AG04449 (cell line): ENCODE measurements around the gene STRN3.
"Not testable (repeated sequence)": the region's sequence is repeated elsewhere in the genome, so short reads cannot be mapped to it uniquely, and the experiment has no call there.

Experiments
- CTCF ChIA-PET: fragments of 350-600 bp; formaldehyde crosslinking; extraction: SDS; loops from one replicate; lab custom pipeline; 2021; ENCODE audit warnings: antibody characterized with exemption; lab: Yijun Ruan, JAX
- POLR2A ChIA-PET: fragments of 400-600, 350-600 bp; formaldehyde crosslinking; extraction: SDS; loops from one replicate; lab custom pipeline; 2020; ENCODE audit warnings: antibody characterized with exemption, inconsistent platforms; lab: Yijun Ruan, JAX
- DNase-seq: peaks from one replicate; pipeline ENCODE4 v3.0.0-alpha.2; 2010; ENCODE audit warnings: low read depth, low spot score
- H3K4me3 ChIP-seq: 2 replicates; pipeline ENCODE4 v1.5.1; 2011; ENCODE audit warnings: low read depth, mild to moderate bottlenecking, control low read depth, low read length
- TF ChIP-seq, protein P1 (sequence below): IDR thresholded peaks from one replicate; pipeline ENCODE4 v1.5.1; 2011; ENCODE audit warnings: mild to moderate bottlenecking, moderate library complexity, low read length, control low read depth, inconsistent platforms; ENCODE audit not compliant: insufficient read depth; ENCODE audit errors: missing control alignments

Gene STRN3

DNA sequence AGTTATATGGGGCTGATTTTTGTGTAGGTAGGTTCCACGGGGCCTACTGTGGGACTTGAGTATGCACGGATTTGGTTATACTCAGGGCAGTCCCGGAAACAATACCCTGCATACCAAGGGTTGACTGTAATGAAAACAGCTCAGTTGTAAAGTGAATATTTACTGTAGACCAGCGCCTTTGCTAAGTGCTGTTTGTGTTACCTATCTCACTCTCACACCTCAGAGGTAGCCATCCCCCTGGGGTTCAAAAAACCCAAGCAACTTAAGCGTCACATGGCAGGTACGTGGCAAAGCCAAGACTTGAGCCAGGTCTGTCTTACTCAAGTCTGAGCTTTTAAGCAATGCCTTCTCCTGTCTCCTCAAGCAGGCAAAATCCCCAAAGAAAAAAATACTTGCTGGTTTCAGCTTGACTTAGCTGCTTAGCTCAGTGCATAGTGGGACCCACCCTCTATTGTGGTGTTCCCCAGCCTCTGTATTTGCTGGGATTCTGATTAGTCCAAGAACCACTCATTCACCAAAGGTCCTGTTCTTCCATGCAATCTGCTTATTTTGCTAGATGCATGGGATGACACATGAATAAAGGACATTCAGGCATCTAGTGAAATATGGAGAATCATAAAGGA is 34.2 kb upstream of the STRN3 start:
- H3K4me3 ChIP-seq = no peak overlapping the region
- POLR2A ChIA-PET = interaction anchor here (0.9 kb wide), 1 partner anchor 34 kb away, joined by 5 read pairs; the partner anchor contains the start of gene STRN3
- CTCF ChIA-PET = interaction anchor here (0.9 to 1.2 kb wide), 3 partner anchors 22 to 34 kb away, joined by 3 to 4 read pairs (median 3); partner anchors contain the start of genes AP4S1 and STRN3
- DNase-seq = no peak
- TF ChIP-seq, protein P1, sequence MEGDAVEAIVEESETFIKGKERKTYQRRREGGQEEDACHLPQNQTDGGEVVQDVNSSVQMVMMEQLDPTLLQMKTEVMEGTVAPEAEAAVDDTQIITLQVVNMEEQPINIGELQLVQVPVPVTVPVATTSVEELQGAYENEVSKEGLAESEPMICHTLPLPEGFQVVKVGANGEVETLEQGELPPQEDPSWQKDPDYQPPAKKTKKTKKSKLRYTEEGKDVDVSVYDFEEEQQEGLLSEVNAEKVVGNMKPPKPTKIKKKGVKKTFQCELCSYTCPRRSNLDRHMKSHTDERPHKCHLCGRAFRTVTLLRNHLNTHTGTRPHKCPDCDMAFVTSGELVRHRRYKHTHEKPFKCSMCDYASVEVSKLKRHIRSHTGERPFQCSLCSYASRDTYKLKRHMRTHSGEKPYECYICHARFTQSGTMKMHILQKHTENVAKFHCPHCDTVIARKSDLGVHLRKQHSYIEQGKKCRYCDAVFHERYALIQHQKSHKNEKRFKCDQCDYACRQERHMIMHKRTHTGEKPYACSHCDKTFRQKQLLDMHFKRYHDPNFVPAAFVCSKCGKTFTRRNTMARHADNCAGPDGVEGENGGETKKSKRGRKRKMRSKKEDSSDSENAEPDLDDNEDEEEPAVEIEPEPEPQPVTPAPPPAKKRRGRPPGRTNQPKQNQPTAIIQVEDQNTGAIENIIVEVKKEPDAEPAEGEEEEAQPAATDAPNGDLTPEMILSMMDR = no peak

DNA sequence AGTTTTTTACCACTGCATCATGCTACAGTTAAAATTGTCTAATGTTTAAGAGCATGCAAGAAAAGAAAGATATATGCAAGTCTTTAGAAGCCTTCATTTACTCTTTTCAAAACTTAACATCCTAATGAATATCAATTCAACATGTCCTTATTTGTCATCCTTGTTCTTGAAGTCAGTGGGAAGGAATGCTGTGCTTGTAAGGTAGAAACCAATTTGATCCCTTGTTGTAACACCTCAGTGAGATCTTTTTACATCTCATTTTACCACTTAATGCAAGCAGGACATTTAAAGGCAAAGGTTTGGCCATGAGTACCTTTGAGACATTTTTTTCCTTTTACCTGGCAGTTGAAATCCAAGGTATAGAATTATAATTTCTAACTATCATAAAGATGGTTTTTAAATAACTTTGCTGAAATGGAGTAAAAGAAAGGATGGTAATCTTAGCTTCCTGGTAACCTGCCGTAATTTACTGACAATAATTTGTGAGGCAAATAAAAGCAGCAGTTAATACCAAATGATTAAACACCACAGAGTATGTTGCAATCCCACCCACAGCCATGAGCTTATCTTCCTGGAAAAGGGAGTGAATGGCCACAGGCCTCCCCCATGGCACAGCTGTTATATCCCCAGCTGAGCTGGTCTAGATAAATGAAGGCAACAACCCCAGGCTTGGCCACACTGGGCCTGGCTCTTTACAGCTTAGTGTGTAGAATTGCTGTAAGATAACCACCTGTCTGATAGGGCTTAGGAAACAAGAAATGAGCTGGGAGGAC is 33.2 kb upstream of the STRN3 start:
- DNase-seq = peak; percentile 44
- CTCF ChIA-PET = interaction anchor here (0.9 to 1.2 kb wide), 2 partner anchors 23 to 33 kb away, joined by 3 read pairs; partner anchors contain the start of genes AP4S1 and STRN3
- POLR2A ChIA-PET = interaction anchor here (0.9 kb wide), 1 partner anchor 33 kb away, joined by 5 read pairs; the partner anchor contains the start of gene STRN3

DNA sequence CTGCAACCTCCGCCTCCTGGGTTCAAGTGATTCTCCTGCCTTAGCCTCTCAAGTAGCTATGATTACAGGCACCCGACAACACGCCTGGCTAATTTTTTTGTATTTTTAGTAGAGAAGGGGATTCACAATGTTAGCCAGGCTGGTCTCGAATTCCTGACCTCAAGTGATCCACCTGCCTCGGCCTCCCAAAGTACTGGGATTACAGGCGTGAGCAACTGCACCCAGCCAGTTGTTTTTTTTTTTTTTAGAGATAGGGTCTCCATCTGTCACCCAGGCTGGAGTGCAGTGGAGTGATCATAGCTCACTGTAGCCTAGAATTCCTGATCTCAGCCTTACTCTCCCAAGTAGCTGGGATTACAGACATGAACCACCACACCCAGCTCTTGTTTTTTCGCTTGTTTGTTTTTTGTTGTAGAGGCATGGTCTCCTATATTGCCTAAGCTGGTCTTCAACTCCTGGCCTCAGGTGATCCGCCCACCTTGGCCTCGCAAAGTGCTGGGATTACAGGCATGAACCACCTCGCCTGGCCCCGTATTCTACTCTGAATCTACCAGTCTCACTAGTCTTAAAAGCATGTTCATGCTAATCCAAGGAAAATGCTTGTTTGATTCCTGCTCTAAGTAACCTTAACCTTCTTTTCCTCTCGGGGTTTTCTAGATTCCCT is 31.7 kb upstream of the STRN3 start:
- TF ChIP-seq, protein P1 = no peak
- POLR2A ChIA-PET = no interaction called here
- DNase-seq = no peak
- no peak overlapping the region for H3K4me3 ChIP-seq
- CTCF ChIA-PET = interaction anchor here (1.2 kb wide), 1 partner anchor 25 kb away, joined by 3 read pairs; no protein-coding TSS in a partner anchor

More for the DNA sequence above, 33.2 kb upstream of the STRN3 start:
- H3K4me3 ChIP-seq = no peak overlapping the region
- TF ChIP-seq, protein P1 = no peak

DNA sequence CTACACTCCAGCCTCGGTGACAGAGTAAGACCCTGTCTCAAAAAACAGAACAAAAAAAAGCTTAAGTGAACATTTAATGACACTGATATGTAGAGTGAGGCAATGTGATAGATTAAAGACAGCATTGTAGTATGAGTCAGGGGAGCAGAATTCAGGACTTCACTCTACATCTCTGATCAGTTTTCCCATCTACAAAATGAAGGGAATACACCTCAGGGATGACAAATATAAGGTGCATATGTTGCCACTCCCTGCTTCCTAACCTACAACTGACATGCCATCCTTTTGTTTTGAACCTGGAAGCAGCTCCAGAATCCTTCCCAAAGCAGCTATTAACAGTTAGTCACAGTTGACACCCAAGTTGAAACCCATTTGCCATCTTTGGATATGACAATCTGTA is 30.9 kb upstream of the STRN3 start:
- TF ChIP-seq, protein P1 = no peak
- DNase-seq = no peak
- ChIA-PET CTCF (interaction anchor here (1.2 kb wide), 1 partner anchor 25 kb away, joined by 3 read pairs; no protein-coding TSS in a partner anchor), POLR2A (interaction anchor here (1.5 kb wide), 1 partner anchor 31 kb away, joined by 4 read pairs; the partner anchor contains the start of gene STRN3)
- no peak overlapping the region for H3K4me3 ChIP-seq

DNA sequence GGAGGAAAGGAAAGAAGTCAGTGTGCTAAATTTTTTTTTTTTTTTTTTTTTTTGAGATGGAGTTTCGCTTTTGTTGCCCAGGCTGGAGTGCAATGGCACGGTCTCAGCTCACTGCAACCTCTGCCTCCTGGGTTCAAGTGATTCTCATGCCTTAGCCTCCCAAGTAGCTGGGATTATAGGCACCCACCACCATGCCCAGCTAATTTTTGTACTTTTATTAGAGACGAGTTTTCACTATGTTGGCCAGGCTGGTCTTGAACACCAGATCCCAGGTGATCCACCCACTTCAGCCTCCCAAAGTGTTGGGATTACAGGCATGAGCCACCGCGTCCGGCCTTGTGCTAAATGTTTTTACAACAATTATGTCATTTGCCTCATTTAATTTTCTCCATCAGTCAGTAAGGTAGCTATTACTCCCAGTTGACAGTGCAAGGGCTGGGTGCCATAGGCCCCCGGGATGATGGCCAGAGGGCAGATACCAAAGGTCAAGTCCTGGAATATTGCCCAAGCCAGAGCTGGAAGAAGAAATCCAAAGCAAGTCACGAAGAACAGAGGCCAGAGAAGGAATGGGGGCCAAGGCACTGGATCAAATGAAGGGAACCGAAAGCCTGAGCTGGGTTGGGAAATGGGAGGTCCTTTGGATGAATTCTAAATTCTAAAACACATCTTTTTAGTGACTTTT is 26.9 kb upstream of the STRN3 start:
- H3K4me3 ChIP-seq, DNase-seq, POLR2A ChIA-PET: not testable (repeated sequence)
- CTCF ChIA-PET = interaction anchor here (0.8 to 2.5 kb wide), 2 partner anchors 30 to 74 kb away, joined by 3 to 10 read pairs; no protein-coding TSS in a partner anchor

DNA sequence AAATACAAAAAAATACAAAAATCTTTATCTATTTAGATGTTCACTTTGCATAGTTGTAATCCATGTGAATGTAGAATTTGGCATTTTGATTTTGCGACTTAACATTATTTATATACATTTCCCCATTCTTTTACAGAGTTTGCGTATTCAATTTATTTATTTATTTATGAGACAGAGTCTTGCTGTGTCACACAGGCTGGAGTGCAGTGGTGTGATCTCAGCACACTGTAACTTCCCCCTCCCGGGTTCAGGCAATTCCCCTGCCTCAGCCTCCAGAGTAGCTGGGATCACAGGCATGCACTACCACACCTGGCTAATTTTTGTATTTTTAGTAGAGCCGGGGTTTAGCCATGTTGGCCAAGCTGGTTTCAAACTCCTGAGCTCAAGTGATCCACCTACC is 25.3 kb upstream of the STRN3 start:
- CTCF ChIA-PET = interaction anchor here (2.5 kb wide), 1 partner anchor 31 kb away, joined by 10 read pairs; no protein-coding TSS in a partner anchor
- TF ChIP-seq, protein P1 = no peak
- H3K4me3 ChIP-seq = no peak overlapping the region
- POLR2A ChIA-PET = no interaction called here
- DNase-seq = no peak
